ENCODE results near the gene ASB15.
A peak's percentile ranks its signal among the peaks of the same experiment; 100 is the strongest.

Gene ASB15

DNA sequence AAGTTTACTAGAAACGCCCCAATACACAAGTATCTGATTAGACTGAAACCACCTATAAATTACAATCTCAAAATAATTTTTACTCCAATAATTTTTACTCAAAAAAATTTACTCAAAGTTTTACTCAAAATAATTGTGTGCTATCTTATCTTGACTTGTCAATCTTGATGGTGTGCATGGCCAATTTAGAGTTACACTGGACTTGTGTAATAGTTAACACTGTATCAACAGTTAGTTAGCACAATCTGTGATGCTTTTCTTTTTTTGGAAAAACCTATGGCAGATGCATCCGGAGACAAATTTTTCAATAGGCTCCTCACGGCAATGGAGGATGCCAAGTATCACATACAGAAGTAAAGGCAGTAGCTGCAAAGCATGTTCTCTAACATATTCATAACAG lies 79.0 kb downstream of the ASB15 start:
- H3K4me3 ChIP-seq (ENCODE audit: low read depth, low read length): no peak overlapping the region
- TF ChIP-seq, protein P1, sequence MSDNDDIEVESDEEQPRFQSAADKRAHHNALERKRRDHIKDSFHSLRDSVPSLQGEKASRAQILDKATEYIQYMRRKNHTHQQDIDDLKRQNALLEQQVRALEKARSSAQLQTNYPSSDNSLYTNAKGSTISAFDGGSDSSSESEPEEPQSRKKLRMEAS (IDR thresholded peaks at IDR 0.05; ENCODE audit: low read depth, low read length): no peak
- TF ChIP-seq, protein P2, sequence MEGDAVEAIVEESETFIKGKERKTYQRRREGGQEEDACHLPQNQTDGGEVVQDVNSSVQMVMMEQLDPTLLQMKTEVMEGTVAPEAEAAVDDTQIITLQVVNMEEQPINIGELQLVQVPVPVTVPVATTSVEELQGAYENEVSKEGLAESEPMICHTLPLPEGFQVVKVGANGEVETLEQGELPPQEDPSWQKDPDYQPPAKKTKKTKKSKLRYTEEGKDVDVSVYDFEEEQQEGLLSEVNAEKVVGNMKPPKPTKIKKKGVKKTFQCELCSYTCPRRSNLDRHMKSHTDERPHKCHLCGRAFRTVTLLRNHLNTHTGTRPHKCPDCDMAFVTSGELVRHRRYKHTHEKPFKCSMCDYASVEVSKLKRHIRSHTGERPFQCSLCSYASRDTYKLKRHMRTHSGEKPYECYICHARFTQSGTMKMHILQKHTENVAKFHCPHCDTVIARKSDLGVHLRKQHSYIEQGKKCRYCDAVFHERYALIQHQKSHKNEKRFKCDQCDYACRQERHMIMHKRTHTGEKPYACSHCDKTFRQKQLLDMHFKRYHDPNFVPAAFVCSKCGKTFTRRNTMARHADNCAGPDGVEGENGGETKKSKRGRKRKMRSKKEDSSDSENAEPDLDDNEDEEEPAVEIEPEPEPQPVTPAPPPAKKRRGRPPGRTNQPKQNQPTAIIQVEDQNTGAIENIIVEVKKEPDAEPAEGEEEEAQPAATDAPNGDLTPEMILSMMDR (IDR thresholded peaks at IDR 0.05; ENCODE audit: low read depth, low read length): no peak
- TF ChIP-seq POLR2A (IDR thresholded peaks at IDR 0.05; ENCODE audit: extremely low read depth, insufficient read length) (no peak), MYC (IDR thresholded peaks at IDR 0.05; ENCODE audit: low read depth, low read length) (no peak)
- DNase-seq (ENCODE audit: low read depth): no peak

DNA sequence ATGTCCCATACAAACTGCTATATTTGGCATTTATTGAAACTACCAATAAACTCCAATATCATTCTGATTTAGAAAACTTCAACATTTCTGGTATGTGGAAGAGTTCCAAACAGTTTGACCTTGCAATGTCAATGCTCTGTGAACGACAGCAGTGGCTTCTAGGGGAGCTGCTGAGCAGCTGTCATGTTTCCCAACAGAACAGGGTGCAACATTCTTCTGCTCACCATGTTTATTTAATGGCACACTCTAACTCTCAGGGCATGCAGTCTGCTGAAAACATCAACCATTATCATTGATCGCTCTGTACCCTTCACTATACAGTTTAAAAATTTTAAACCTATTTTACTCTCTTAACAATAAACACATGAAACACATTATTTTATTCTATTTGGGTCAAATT lies 79.9 kb downstream of the ASB15 start:
- no peak for DNase-seq (ENCODE audit: low read depth)
- no peak for TF ChIP-seq MYC (IDR thresholded peaks at IDR 0.05; ENCODE audit: low read depth, low read length)
- TF ChIP-seq, protein P1 (IDR thresholded peaks at IDR 0.05; ENCODE audit: low read depth, low read length): no peak
- no peak for TF ChIP-seq POLR2A (IDR thresholded peaks at IDR 0.05; ENCODE audit: extremely low read depth, insufficient read length)
- TF ChIP-seq, protein P2 (IDR thresholded peaks at IDR 0.05; ENCODE audit: low read depth, low read length): no peak
- H3K4me3 ChIP-seq (ENCODE audit: low read depth, low read length): no peak overlapping the region

DNA sequence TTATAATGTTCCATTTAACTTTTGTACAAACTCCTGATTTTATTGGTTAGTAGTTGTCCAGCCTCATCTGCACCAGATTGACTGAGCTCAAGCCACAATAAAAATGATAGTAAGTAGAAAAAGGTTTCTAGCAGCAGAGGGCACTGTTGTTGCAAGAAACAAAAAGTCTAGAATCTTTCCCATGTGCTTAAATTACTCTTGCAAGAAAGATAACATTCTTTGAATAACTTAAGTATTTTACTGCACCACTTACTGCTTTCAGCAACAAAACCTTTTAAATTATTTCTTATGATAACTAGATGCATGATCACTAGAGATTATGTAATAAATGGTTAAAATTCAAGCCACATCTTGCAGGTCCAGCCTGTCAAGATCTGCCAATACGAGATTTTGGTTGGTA lies 81.1 kb downstream of the ASB15 start:
- H3K4me3 ChIP-seq (ENCODE audit: low read depth, low read length): no peak overlapping the region
- TF ChIP-seq, protein P2 (IDR thresholded peaks at IDR 0.05; ENCODE audit: low read depth, low read length): peak; percentile 38
- no peak for TF ChIP-seq POLR2A (IDR thresholded peaks at IDR 0.05; ENCODE audit: extremely low read depth, insufficient read length)
- TF ChIP-seq, protein P1 (IDR thresholded peaks at IDR 0.05; ENCODE audit: low read depth, low read length): no peak
- peak; percentile 43; the same call in 1 of the 2 replicates for TF ChIP-seq MYC (IDR thresholded peaks at IDR 0.05; ENCODE audit: low read depth, low read length)
- peak; percentile 71 for DNase-seq (ENCODE audit: low read depth)

DNA sequence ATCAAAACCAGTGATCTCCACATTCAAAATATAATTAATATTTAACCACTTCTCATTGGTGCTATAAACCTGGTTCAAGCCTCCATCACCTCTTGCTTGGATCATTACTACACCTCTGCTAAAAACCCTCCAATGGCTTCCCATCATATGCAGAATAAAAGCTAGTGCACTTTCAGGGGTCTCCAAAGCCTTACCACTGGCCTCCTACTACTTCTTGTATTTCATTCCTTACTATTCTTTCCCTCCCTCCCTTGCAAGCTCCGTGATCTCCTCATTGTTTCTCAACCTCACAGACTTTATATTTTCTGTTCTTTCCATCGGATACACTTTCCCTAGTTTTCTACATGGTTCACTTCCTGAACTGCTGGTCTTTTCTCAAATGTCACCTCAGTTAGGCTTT lies 85.5 kb downstream of the ASB15 start:
- TF ChIP-seq, protein P2 (IDR thresholded peaks at IDR 0.05; ENCODE audit: low read depth, low read length): no peak
- no peak for TF ChIP-seq POLR2A (IDR thresholded peaks at IDR 0.05; ENCODE audit: extremely low read depth, insufficient read length)
- TF ChIP-seq MYC (IDR thresholded peaks at IDR 0.05; ENCODE audit: low read depth, low read length): no peak
- TF ChIP-seq, protein P1 (IDR thresholded peaks at IDR 0.05; ENCODE audit: low read depth, low read length): no peak
- DNase-seq (ENCODE audit: low read depth): no peak
- no peak overlapping the region for H3K4me3 ChIP-seq (ENCODE audit: low read depth, low read length)

DNA sequence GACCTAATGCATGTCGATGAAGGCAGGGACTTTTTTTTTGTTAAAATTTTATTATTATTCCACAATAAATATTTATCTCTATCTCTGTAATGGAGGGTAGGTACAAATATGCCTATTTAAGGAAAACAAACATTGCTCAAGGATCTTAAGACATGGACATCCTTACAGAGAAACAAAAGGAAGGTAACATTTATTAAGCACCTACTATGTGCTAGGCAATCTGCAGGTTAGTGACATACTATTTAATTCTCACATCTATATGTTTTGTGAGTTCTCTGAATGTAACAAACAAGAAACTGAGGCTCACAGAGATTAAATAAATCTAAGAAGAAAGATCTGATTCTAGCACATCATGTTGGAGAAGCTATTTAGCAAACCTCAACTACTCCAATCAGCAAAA lies 86.1 kb downstream of the ASB15 start:
- no peak overlapping the region for H3K4me3 ChIP-seq (ENCODE audit: low read depth, low read length)
- TF ChIP-seq POLR2A (IDR thresholded peaks at IDR 0.05; ENCODE audit: extremely low read depth, insufficient read length) (no peak), MYC (IDR thresholded peaks at IDR 0.05; ENCODE audit: low read depth, low read length) (no peak)
- TF ChIP-seq, protein P1 (IDR thresholded peaks at IDR 0.05; ENCODE audit: low read depth, low read length): no peak
- TF ChIP-seq, protein P2 (IDR thresholded peaks at IDR 0.05; ENCODE audit: low read depth, low read length): no peak
- no peak for DNase-seq (ENCODE audit: low read depth)

Data from NB4 (cell line).